K562 (cell line): Measurements from ENCODE around the gene NEK3. TPM values are rescaled to one million over a fixed set of nuclear protein-coding genes. Genes with fewer than 3 reads are reported as not detected.

Experiments
- ATAC-seq: fragments of 200-7000 bp; cut with Tn5 transposase; 3 replicates; pipeline ENCODE4 v1.9.1; 2020; ENCODE audit warnings: moderate library complexity
- BruUV-seq: library from RNA; stranded (reverse); fragments of 400-500 nt; replicated peaks from 2 replicates; lab custom pipeline; 2021; lab: Mats Ljungman, UMichigan
- CTCF ChIA-PET: fragments of 300-600 bp; formaldehyde crosslinking; extraction: SDS; loops from one replicate; lab custom pipeline; 2021; ENCODE audit warnings: low intra/inter-chr PET ratio; lab: Yijun Ruan, JAX
- POLR2A ChIA-PET: fragments of 300-600, 350-650 bp; sonication (Branson Sonifier 250); formaldehyde crosslinking; extraction: SDS; loops from one replicate; lab custom pipeline; 2021; ENCODE audit warnings: antibody characterized with exemption, inconsistent platforms; lab: Yijun Ruan, JAX
- DNase-seq, 4 experiments: peaks; one replicate each; pipeline versions ENCODE4 v3.0.0 to v3.0.0-alpha.2; 2011 to 2018; ENCODE audit warnings: low spot score in 3 of 4, mixed read lengths in 3 of 4; ENCODE audit errors: extremely low read depth in 1 of 4
- FAIRE-seq: peaks from 2 replicates; lab custom pipeline; 2011; peaks lifted over from hg19 to GRCh38; lab: Jason Lieb, UNC
- H2AFZ ChIP-seq: 2 replicates; pipeline ENCODE4 v1.6.0; 2011; ENCODE audit warnings: low read depth, low read length, control low read depth, inconsistent platforms
- H3K27ac ChIP-seq: fragments of 200-600 bp; 3 replicates; pipeline ENCODE4 v1.8.0; 2011; ENCODE audit warnings: low read depth, mild to moderate bottlenecking, control low read depth, inconsistent platforms, low read length, moderate library complexity, mixed read lengths; ENCODE audit errors: extremely low read depth
- H3K27me3 ChIP-seq, 2 experiments: fragments of 300-600 bp in 1 of 2; 2 replicates in 1 of 2; 3 replicates in 1 of 2; pipeline versions ENCODE4 v1.6.0 to v1.8.0; 2011; ENCODE audit warnings: inconsistent platforms in 2 of 2, low read length in 2 of 2, mild to moderate bottlenecking in 1 of 2, mixed read lengths in 1 of 2, moderate library complexity in 1 of 2; ENCODE audit not compliant: control insufficient read depth in 2 of 2, insufficient read depth in 2 of 2
- H3K36me3 ChIP-seq: fragments of 300-600 bp; 3 replicates; pipeline ENCODE4 v1.8.0; 2011; ENCODE audit warnings: mild to moderate bottlenecking, low read length, inconsistent platforms; ENCODE audit not compliant: control insufficient read depth, insufficient read depth
- H3K4me1 ChIP-seq, 2 experiments: fragments of 200-600 bp in 1 of 2; replicated peaks in 1 of 2; 2 replicates in 1 of 2; 3 replicates in 1 of 2; pipeline versions ENCODE4 v1.5.1 to v1.8.0; 2011; ENCODE audit warnings: inconsistent platforms in 2 of 2, low read length in 2 of 2, mild to moderate bottlenecking in 1 of 2, mixed read lengths in 1 of 2, moderate library complexity in 1 of 2; ENCODE audit not compliant: control insufficient read depth in 2 of 2, insufficient read depth in 2 of 2
- H3K4me2 ChIP-seq: 2 replicates; pipeline ENCODE4 v1.6.1; 2011; ENCODE audit warnings: low read length, control low read depth, inconsistent platforms, mixed read lengths; ENCODE audit not compliant: insufficient read depth
- H3K4me3 ChIP-seq: fragments of 200-600 bp; sonication (generic), shearing (Covaris generic); 2 replicates; pipeline ENCODE4 v1.5.1; 2016; ENCODE audit warnings: control low read depth, inconsistent platforms
- H3K79me2 ChIP-seq: fragments of 200-600 bp; 3 replicates; pipeline ENCODE4 v1.8.0; 2011; ENCODE audit warnings: low read length, inconsistent platforms; ENCODE audit not compliant: control insufficient read depth, insufficient read depth
- H3K9ac ChIP-seq, 2 experiments: 2 replicates each; pipeline versions ENCODE4 v1.6.0 to v1.6.1; 2011; ENCODE audit warnings: low read depth in 2 of 2, low read length in 2 of 2, control low read depth in 1 of 2, inconsistent platforms in 1 of 2, mild to moderate bottlenecking in 1 of 2, mixed read lengths in 1 of 2; ENCODE audit not compliant: insufficient read depth in 1 of 2
- H3K9me1 ChIP-seq: one replicate; pipeline ENCODE4 v1.6.0; 2011; ENCODE audit warnings: inconsistent platforms, mild to moderate bottlenecking, low read length, moderate library complexity; ENCODE audit not compliant: control insufficient read depth, insufficient read depth
- H3K9me3 ChIP-seq: replicated peaks from 2 replicates; pipeline ENCODE4 v1.5.1; 2011; ENCODE audit warnings: low read depth, low read length, inconsistent platforms; ENCODE audit not compliant: control insufficient read depth, insufficient read depth
- H4K20me1 ChIP-seq: replicated peaks from 2 replicates; pipeline ENCODE4 v1.6.1; 2011; ENCODE audit warnings: low read length, inconsistent platforms, mixed read lengths; ENCODE audit not compliant: control insufficient read depth, insufficient read depth
- ARID2 ChIP-seq: fragments of 450-650 bp; IDR thresholded peaks from 2 replicates; pipeline ENCODE4 v1.6.1; 2017; ENCODE audit warnings: antibody characterized with exemption, mild to moderate bottlenecking
- CBX1 ChIP-seq: sonication (generic); IDR thresholded peaks from 2 replicates; pipeline ENCODE4 v1.6.1; 2016; ENCODE audit warnings: antibody characterized with exemption, low read depth, mild to moderate bottlenecking
- CHCHD3 ChIP-seq: fragments of 250-450 bp; sonication (Bioruptor Pico); IDR thresholded peaks from 2 replicates; pipeline ENCODE4 v2.1.2; 2022; ENCODE audit warnings: mild to moderate bottlenecking
- JUNB ChIP-seq: fragments of 450-650 bp; formaldehyde crosslinking; conservative IDR thresholded peaks from 2 replicates; pipeline ENCODE4 v1.4.0; 2020; ENCODE audit warnings: mild to moderate bottlenecking
- PHB2 ChIP-seq: fragments of 450-650 bp; IDR thresholded peaks from 2 replicates; pipeline ENCODE4 v1.6.1; 2017; ENCODE audit warnings: low read depth
- SMAD1 ChIP-seq: fragments of 150-350 bp; IDR thresholded peaks from 2 replicates; pipeline ENCODE4 v1.6.1; 2014; ENCODE audit warnings: low read length, low read depth; ENCODE audit not compliant: partially characterized antibody
- SRSF3 ChIP-seq: fragments of 200-400 bp; formaldehyde crosslinking; IDR thresholded peaks from 2 replicates; pipeline ENCODE4 v1.6.1; 2016; ENCODE audit warnings: mild to moderate bottlenecking, low read length, moderate library complexity; ENCODE audit not compliant: insufficient read depth
- SUPT5H ChIP-seq: fragments of 450-650 bp; IDR thresholded peaks from 2 replicates; pipeline ENCODE4 v1.6.1; 2016
- ZNF830 ChIP-seq: fragments of 250-450 bp; sonication (Bioruptor Pico); IDR thresholded peaks from 2 replicates; pipeline ENCODE4 v1.5.0; 2021; ENCODE audit warnings: mild to moderate bottlenecking
- WGBS: fragments of 100-300 bp; shearing (Covaris generic); methylation state at CpG from one replicate; pipeline ENCODE4 v1.1.6; 2016; ENCODE audit warnings: low coverage, mixed read lengths; ENCODE audit not compliant: insufficient coverage; ENCODE audit errors: missing lambda C conversion rate; 5-methylcytosine and 5-hydroxymethylcytosine counted together
- in situ Hi-C: fragments of 300-500 bp; cut with MboI; formaldehyde crosslinking; loops from 4 replicates; pipeline ENCODE4 v1.15.0; 2018; ENCODE audit warnings: inconsistent platforms, mixed read lengths
- intact Hi-C: fragments of 100-400 bp; cut with micrococcal nuclease; formaldehyde crosslinking; loops from 2 replicates; pipeline ENCODE4 v1.14.2; 2022
- polyA plus RNA-seq, 8 experiments: library from polyadenylated mRNA; depleted of rRNA in 4 of 8; stranded (reverse) in 5 of 8; unstranded in 3 of 8; fragments of >200 nt; fragmentation: Nextera tagmentation in 2 of 8; fragmentation: Illumina TruSeq in 1 of 8; extraction: Ambion mirVana in 2 of 8; extraction: Trizol in 1 of 8; gene quantifications; 2 replicates each; pipeline versions ENCODE4 v1.2.1 to v1.2.3, GENCODE V29; 2011 to 2014; ENCODE audit warnings: inconsistent platforms in 1 of 8, missing spikeins in 1 of 8
- total RNA-seq, 7 experiments: library from RNA; depleted of rRNA in 6 of 7; stranded (reverse); fragments of >200 nt in 6 of 7; fragmentation: Illumina TruSeq in 2 of 7; extraction: Trizol in 2 of 7; gene quantifications; 2 replicates each; pipeline versions ENCODE4 v1.2.1 to v1.2.3, GENCODE V29; 2011 to 2021; ENCODE audit warnings: low replicate concordance in 1 of 7
- TF ChIP-seq, protein P1 (sequence below): fragments of 250-450 bp; sonication (Bioruptor Pico); IDR thresholded peaks from 2 replicates; pipeline ENCODE4 v1.4.0; 2020; ENCODE audit warnings: mild to moderate bottlenecking
- TF ChIP-seq, protein P2 (sequence below), 2 experiments: IDR thresholded peaks; 2 replicates each; pipeline ENCODE4 v1.6.1; 2012; ENCODE audit warnings: improper control_type of control experiment in 2 of 2, low read depth in 2 of 2, low read length in 2 of 2, borderline replicate concordance in 1 of 2

Gene NEK3
- total and polyA plus RNA-seq, 9 of the 15 experiments (the other 6 are each of a cell fraction or from before 2014, with no cell fraction given) = 6.2 to 11.0 (median 9.3) TPM

DNA sequence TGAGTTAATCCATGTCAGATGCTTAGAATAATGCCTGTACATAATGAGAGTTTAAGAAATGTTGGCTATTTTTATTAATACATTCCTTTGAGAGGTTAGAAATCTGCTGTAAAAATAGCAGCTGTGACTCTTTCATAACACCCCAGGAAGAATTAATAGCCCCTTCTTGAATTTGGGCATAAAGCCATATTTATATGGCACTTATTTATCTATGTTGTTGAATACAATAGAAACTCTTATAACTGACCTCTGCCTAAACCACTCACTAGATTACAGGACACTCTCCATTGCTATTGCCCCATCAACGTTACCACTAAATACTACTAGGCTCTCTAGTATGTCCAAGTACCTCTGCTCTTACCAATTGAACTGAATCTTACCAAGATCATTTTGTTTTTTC lies 46.8 kb downstream of the NEK3 start:
- in situ Hi-C loops = no loop called here

More for the DNA sequence above, 46.8 kb downstream of the NEK3 start:
- CTCF ChIA-PET = no interaction called here
- no peak overlapping the region for H3K4me2 ChIP-seq
- no peak overlapping the region for H3K9ac ChIP-seq
- no peaks in the 10 kb centered on the region for H3K79me2 ChIP-seq
- TF ChIP-seq CBX1 (no peak), JUNB (CRISPR knock-in tag) (no peak), SMAD1 (no peak), PHB2 (no peak), CHCHD3 (no peak), SRSF3 (no peak), SUPT5H (no peak), ZNF830 (CRISPR knock-in tag) (no peak), ARID2 (no peak)
- TF ChIP-seq, protein P1, sequence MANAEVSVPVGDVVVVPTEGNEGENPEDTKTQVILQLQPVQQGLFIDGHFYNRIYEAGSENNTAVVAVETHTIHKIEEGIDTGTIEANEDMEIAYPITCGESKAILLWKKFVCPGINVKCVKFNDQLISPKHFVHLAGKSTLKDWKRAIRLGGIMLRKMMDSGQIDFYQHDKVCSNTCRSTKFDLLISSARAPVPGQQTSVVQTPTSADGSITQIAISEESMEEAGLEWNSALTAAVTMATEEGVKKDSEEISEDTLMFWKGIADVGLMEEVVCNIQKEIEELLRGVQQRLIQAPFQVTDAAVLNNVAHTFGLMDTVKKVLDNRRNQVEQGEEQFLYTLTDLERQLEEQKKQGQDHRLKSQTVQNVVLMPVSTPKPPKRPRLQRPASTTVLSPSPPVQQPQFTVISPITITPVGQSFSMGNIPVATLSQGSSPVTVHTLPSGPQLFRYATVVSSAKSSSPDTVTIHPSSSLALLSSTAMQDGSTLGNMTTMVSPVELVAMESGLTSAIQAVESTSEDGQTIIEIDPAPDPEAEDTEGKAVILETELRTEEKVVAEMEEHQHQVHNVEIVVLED (CRISPR knock-in tag) = no peak
- TF ChIP-seq, protein P2, sequence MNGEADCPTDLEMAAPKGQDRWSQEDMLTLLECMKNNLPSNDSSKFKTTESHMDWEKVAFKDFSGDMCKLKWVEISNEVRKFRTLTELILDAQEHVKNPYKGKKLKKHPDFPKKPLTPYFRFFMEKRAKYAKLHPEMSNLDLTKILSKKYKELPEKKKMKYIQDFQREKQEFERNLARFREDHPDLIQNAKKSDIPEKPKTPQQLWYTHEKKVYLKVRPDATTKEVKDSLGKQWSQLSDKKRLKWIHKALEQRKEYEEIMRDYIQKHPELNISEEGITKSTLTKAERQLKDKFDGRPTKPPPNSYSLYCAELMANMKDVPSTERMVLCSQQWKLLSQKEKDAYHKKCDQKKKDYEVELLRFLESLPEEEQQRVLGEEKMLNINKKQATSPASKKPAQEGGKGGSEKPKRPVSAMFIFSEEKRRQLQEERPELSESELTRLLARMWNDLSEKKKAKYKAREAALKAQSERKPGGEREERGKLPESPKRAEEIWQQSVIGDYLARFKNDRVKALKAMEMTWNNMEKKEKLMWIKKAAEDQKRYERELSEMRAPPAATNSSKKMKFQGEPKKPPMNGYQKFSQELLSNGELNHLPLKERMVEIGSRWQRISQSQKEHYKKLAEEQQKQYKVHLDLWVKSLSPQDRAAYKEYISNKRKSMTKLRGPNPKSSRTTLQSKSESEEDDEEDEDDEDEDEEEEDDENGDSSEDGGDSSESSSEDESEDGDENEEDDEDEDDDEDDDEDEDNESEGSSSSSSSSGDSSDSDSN (IDR thresholded peaks at IDR 0.05; ENCODE audit: borderline replicate concordance in 1 of 2, low read depth in 2 of 2, low read length in 2 of 2) = no peak
- POLR2A ChIA-PET = no interaction called here
- H3K9me1 ChIP-seq = no peaks in the 10 kb centered on the region
- 0% methylated on average over 1 of the region's 1 CpG for WGBS
- H3K36me3 ChIP-seq = no peaks in the 10 kb centered on the region
- peaks cover 0 to 5% of the 10 kb centered on the region in 2 experiments; a peak in 2 of 5 replicates for H3K4me1 ChIP-seq
- no peak overlapping the region for H2AFZ ChIP-seq
- no peak overlapping the region for H3K4me3 ChIP-seq
- H3K9me3 ChIP-seq = no peaks in the 10 kb centered on the region
- no peaks in the 10 kb centered on the region for H3K27me3 ChIP-seq
- ATAC-seq (no peak), DNase-seq (no peak), FAIRE-seq (no peak)
- intact Hi-C loops = no loop called here
- H4K20me1 ChIP-seq = no peaks in the 10 kb centered on the region
- BruUV-seq = no TSS peak
- H3K27ac ChIP-seq = no peak overlapping the region
